H1 (cell line): Measurements from ENCODE around the gene UPK3B. TPM values are rescaled to one million over a fixed set of nuclear protein-coding genes. Genes with fewer than 3 reads are reported as not detected.
"Not testable (repeated sequence)": the region's sequence is repeated elsewhere in the genome, so short reads cannot be mapped to it uniquely, and the experiment has no call there.

Experiments
- CTCF ChIA-PET: fragments of 300-600 bp; sonication (Branson Sonifier 250); formaldehyde crosslinking; loops from one replicate; lab custom pipeline; 2021; ENCODE audit not compliant: partially characterized antibody; lab: Charles Lee
- POLR2A ChIA-PET: fragments of 300-600 bp; sonication (Branson Sonifier 250); formaldehyde crosslinking; loops from one replicate; lab custom pipeline; 2021; ENCODE audit warnings: inconsistent platforms; ENCODE audit not compliant: partially characterized antibody; lab: Charles Lee
- DNase-seq, 2 experiments: peaks; one replicate each; pipeline versions ENCODE4 v3.0.0 to v3.0.0-alpha.2; 2010 to 2022; ENCODE audit warnings: low spot score in 2 of 2, low read depth in 1 of 2, mixed read lengths in 1 of 2
- FAIRE-seq: peaks from 2 replicates; lab custom pipeline; 2011; peaks lifted over from hg19 to GRCh38; lab: Jason Lieb, UNC
- H2AFZ ChIP-seq: 2 replicates; pipeline ENCODE4 v1.8.1; 2012; ENCODE audit warnings: low read length, inconsistent platforms
- H2AK5ac ChIP-seq: 2 replicates; pipeline ENCODE4 v1.6.1; 2013; ENCODE audit warnings: low read depth, low read length
- H2BK120ac ChIP-seq: replicated peaks from 2 replicates; pipeline ENCODE3; 2013; ENCODE audit warnings: low read depth, low read length, inconsistent platforms
- H2BK12ac ChIP-seq: 2 replicates; pipeline ENCODE4 v1.6.1; 2013; ENCODE audit warnings: low read depth, low read length
- H2BK15ac ChIP-seq: 2 replicates; pipeline ENCODE4 v1.6.1; 2013; ENCODE audit warnings: low read length
- H2BK20ac ChIP-seq: 2 replicates; pipeline ENCODE4 v1.6.1; 2013; ENCODE audit warnings: low read length
- H2BK5ac ChIP-seq: 2 replicates; pipeline ENCODE4 v1.6.1; 2013; ENCODE audit warnings: low read depth, low read length
- H3K14ac ChIP-seq: 2 replicates; pipeline ENCODE4 v1.6.1; 2013; ENCODE audit warnings: inconsistent platforms; ENCODE audit not compliant: insufficient read length
- H3K18ac ChIP-seq: 2 replicates; pipeline ENCODE4 v1.6.1; 2013; ENCODE audit warnings: low read length; ENCODE audit errors: extremely low read depth
- H3K23ac ChIP-seq: 2 replicates; pipeline ENCODE4 v1.6.1; 2013; ENCODE audit warnings: inconsistent platforms; ENCODE audit not compliant: insufficient read length
- H3K23me2 ChIP-seq: 2 replicates; pipeline ENCODE4 v1.6.1; 2013; ENCODE audit warnings: low read depth, low read length
- H3K27ac ChIP-seq: 2 replicates; pipeline ENCODE4 v1.6.1; 2011; ENCODE audit warnings: low read depth, low read length, inconsistent platforms
- H3K27me3 ChIP-seq, 4 experiments: replicated peaks in 1 of 4; 1 replicate in 1 of 4; 2 replicates in 3 of 4; pipeline versions ENCODE4 v1.6.1 to v1.8.1; 2011 to 2013; ENCODE audit warnings: low read length in 3 of 4, mild to moderate bottlenecking in 3 of 4, inconsistent platforms in 2 of 4, mixed read lengths in 2 of 4, moderate library complexity in 1 of 4; ENCODE audit not compliant: control insufficient read depth in 3 of 4, insufficient read depth in 3 of 4; ENCODE audit errors: extremely low read depth in 1 of 4
- H3K36me3 ChIP-seq, 4 experiments: 2 replicates each; pipeline versions ENCODE4 v1.6.1 to v1.8.1; 2011 to 2013; ENCODE audit warnings: mild to moderate bottlenecking in 4 of 4, low read length in 3 of 4, moderate library complexity in 2 of 4, control low read depth in 1 of 4, inconsistent platforms in 1 of 4; ENCODE audit not compliant: insufficient read depth in 4 of 4, control insufficient read depth in 2 of 4
- H3K4ac ChIP-seq: replicated peaks from 2 replicates; pipeline ENCODE3; 2013; ENCODE audit warnings: low read length, low read depth, mixed read lengths, inconsistent platforms; ENCODE audit not compliant: insufficient read length
- H3K4me1 ChIP-seq, 4 experiments: replicated peaks in 1 of 4; 1 replicate in 1 of 4; 2 replicates in 3 of 4; pipeline versions ENCODE4 v1.6.1 to v1.8.1; 2011 to 2013; ENCODE audit warnings: low read length in 3 of 4, inconsistent platforms in 2 of 4, mixed read lengths in 1 of 4; ENCODE audit not compliant: insufficient read depth in 4 of 4, control insufficient read depth in 3 of 4
- H3K4me2 ChIP-seq, 2 experiments: 2 replicates each; pipeline versions ENCODE4 v1.6.1 to v1.8.1; 2011 to 2013; ENCODE audit warnings: low read depth in 2 of 2, low read length in 2 of 2, control low read depth in 1 of 2, inconsistent platforms in 1 of 2, mild to moderate bottlenecking in 1 of 2; ENCODE audit not compliant: insufficient read depth in 1 of 2
- H3K4me3 ChIP-seq, 4 experiments: fragments of 200-600, 300-600 bp in 1 of 4; sonication (generic), shearing (Covaris generic), sonication (Bioruptor Twin) in 1 of 4; 2 replicates each; pipeline versions ENCODE4 v1.5.1 to v1.8.1; 2011 to 2016; ENCODE audit warnings: low read length in 4 of 4, low read depth in 3 of 4, control low read depth in 2 of 4, inconsistent platforms in 2 of 4, mild to moderate bottlenecking in 2 of 4, mixed read lengths in 1 of 4, moderate library complexity in 1 of 4; ENCODE audit not compliant: insufficient read depth in 2 of 4; ENCODE audit errors: extremely low read depth in 1 of 4
- H3K56ac ChIP-seq: replicated peaks from 2 replicates; pipeline ENCODE3; 2013; ENCODE audit warnings: low read depth, mild to moderate bottlenecking, mixed read lengths, low read length, inconsistent platforms; ENCODE audit not compliant: insufficient read length
- H3K79me1 ChIP-seq: 2 replicates; pipeline ENCODE4 v1.6.1; 2013; ENCODE audit warnings: low read depth, low read length, control low read depth
- H3K79me2 ChIP-seq, 2 experiments: 2 replicates each; pipeline versions ENCODE4 v1.6.1 to v1.8.1; 2012 to 2013; ENCODE audit warnings: low read length in 2 of 2, mild to moderate bottlenecking in 2 of 2, inconsistent platforms in 1 of 2; ENCODE audit not compliant: insufficient read depth in 2 of 2, control insufficient read depth in 1 of 2
- H3K9ac ChIP-seq, 4 experiments: replicated peaks in 1 of 4; 1 replicate in 1 of 4; 2 replicates in 3 of 4; pipeline versions ENCODE4 v1.6.1 to v1.8.1; 2011 to 2013; ENCODE audit warnings: low read depth in 3 of 4, low read length in 3 of 4, control low read depth in 2 of 4, mild to moderate bottlenecking in 2 of 4, moderate library complexity in 2 of 4, inconsistent platforms in 1 of 4; ENCODE audit errors: extremely low read depth in 1 of 4
- H3K9me3 ChIP-seq, 2 experiments: 2 replicates each; pipeline versions ENCODE4 v1.6.1 to v1.8.1; 2012 to 2013; ENCODE audit warnings: mild to moderate bottlenecking in 2 of 2, moderate library complexity in 2 of 2, control low read depth in 1 of 2, inconsistent platforms in 1 of 2, low read depth in 1 of 2, low read length in 1 of 2, mixed read lengths in 1 of 2; ENCODE audit not compliant: insufficient read depth in 2 of 2
- H4K20me1 ChIP-seq, 2 experiments: replicated peaks in 1 of 2; 2 replicates each; pipeline versions ENCODE3 to v1.8.1; 2011 to 2013; ENCODE audit warnings: inconsistent platforms in 2 of 2, low read length in 2 of 2, mild to moderate bottlenecking in 1 of 2; ENCODE audit not compliant: insufficient read depth in 2 of 2, control insufficient read depth in 1 of 2
- H4K5ac ChIP-seq: 2 replicates; pipeline ENCODE4 v1.6.1; 2013; ENCODE audit warnings: low read length, low read depth, mixed read lengths, inconsistent platforms; ENCODE audit not compliant: insufficient read length
- H4K8ac ChIP-seq: 2 replicates; pipeline ENCODE4 v1.8.0; 2013; ENCODE audit warnings: mild to moderate bottlenecking, moderate library complexity, low read length, inconsistent platforms; ENCODE audit not compliant: insufficient read depth; ENCODE audit errors: extremely low read depth
- H4K91ac ChIP-seq: replicated peaks from 2 replicates; pipeline ENCODE3; 2013; ENCODE audit warnings: low read length, mixed read lengths, inconsistent platforms; ENCODE audit not compliant: insufficient read length
- WGBS, 2 experiments: shearing (Covaris generic) in 1 of 2; methylation state at CpG; one replicate each; pipeline versions ENCODE4 v1.1.6 to v1.1.7; 2013 to 2015; ENCODE audit warnings: low lambda C conversion rate in 2 of 2, mixed read lengths in 2 of 2, inconsistent platforms in 1 of 2, low coverage in 1 of 2, missing lambda C conversion rate in 1 of 2; ENCODE audit not compliant: insufficient replicate concordance in 2 of 2, insufficient coverage in 1 of 2, insufficient read length in 1 of 2; ENCODE audit errors: extremely low coverage in 1 of 2, missing lambda C conversion rate in 1 of 2; 5-methylcytosine and 5-hydroxymethylcytosine counted together
- polyA plus RNA-seq, 7 experiments: library from polyadenylated mRNA; depleted of rRNA in 3 of 7; stranded (reverse) in 5 of 7; unstranded in 2 of 7; fragments of >200 nt in 5 of 7; fragments of 200-250 nt in 2 of 7; gene quantifications; 1 replicate in 5 of 7; 2 replicates in 1 of 7; 4 replicates in 1 of 7; pipeline versions ENCODE4 v1.2.1 to v1.2.3, GENCODE V29; 2011 to 2013; ENCODE audit warnings: missing spikeins in 2 of 7, mixed read lengths in 2 of 7
- total RNA-seq: library from RNA; stranded (reverse); fragmentation: NEBNext Ultra II Directional; extraction: Animal tissue kit (Norgen Biotek cat#: 25700); gene quantifications from 2 replicates; pipeline ENCODE4 v1.2.1, GENCODE V29; 2021

Gene UPK3B
- total and polyA plus RNA-seq, 2 of the 8 experiments (the other 6 are each of a cell fraction or from before 2014, with no cell fraction given) = 5.9 to 20.6 TPM

- FAIRE-seq, H4K5ac ChIP-seq, DNase-seq, CTCF ChIA-PET, H2BK20ac ChIP-seq, H2BK5ac ChIP-seq, H3K4me3 ChIP-seq, H2AFZ ChIP-seq, H3K23me2 ChIP-seq, H3K56ac ChIP-seq, H3K36me3 ChIP-seq, H3K14ac ChIP-seq, H3K27ac ChIP-seq, H3K79me1 ChIP-seq, H3K27me3 ChIP-seq, H4K8ac ChIP-seq, H4K20me1 ChIP-seq, H3K4me1 ChIP-seq, H3K4ac ChIP-seq, H3K23ac ChIP-seq, H3K9ac ChIP-seq, H4K91ac ChIP-seq, POLR2A ChIA-PET, H2BK15ac ChIP-seq, H2AK5ac ChIP-seq, H2BK120ac ChIP-seq, H3K4me2 ChIP-seq, H3K79me2 ChIP-seq, H3K18ac ChIP-seq, H2BK12ac ChIP-seq, H3K9me3 ChIP-seq: not testable (repeated sequence)
- no CpG with 5 or more reads among the region's 8 CpGs for WGBS, 2 experiments
Observed at GRCh38 chr7:76465950-76466349, 44.4 kb upstream of the UPK3B start.

- FAIRE-seq, H3K9ac ChIP-seq, H3K79me1 ChIP-seq, H3K4me1 ChIP-seq, H4K5ac ChIP-seq, H2AFZ ChIP-seq, CTCF ChIA-PET, H4K20me1 ChIP-seq, H2BK120ac ChIP-seq, H3K23me2 ChIP-seq, H2BK20ac ChIP-seq, H4K8ac ChIP-seq, H3K56ac ChIP-seq, DNase-seq, H3K27ac ChIP-seq, H3K4me3 ChIP-seq, H2BK15ac ChIP-seq, H2AK5ac ChIP-seq, H3K79me2 ChIP-seq, H3K27me3 ChIP-seq, H3K9me3 ChIP-seq, H3K23ac ChIP-seq, H3K36me3 ChIP-seq, H3K4me2 ChIP-seq, H3K18ac ChIP-seq, POLR2A ChIA-PET, H3K4ac ChIP-seq, H3K14ac ChIP-seq, H4K91ac ChIP-seq, H2BK5ac ChIP-seq, H2BK12ac ChIP-seq: not testable (repeated sequence)
- 83% methylated on average over 10 of the region's 14 CpGs; no CpG with 5 or more reads in 1 of the 2 experiments for WGBS, 2 experiments
Observed at GRCh38 chr7:76467743-76468404, 42.5 kb upstream of the UPK3B start.
